Endothelial cell of umbilical vein (primary cell): Measurements from ENCODE around the gene TUBA1A. TPM values are rescaled to one million over a fixed set of nuclear protein-coding genes. Genes with fewer than 3 reads are reported as not detected.

Experiments used
- BruUV-seq: library from RNA; stranded (reverse); fragments of 400-500 nt; replicated peaks from 2 replicates; lab custom pipeline; 2021; lab: Mats Ljungman, UMichigan
- CTCF ChIA-PET: fragments of 300-600, 350-600 bp; sonication (Branson Sonifier 250); formaldehyde crosslinking; loops from one replicate; lab custom pipeline; 2021; ENCODE audit warnings: antibody characterized with exemption, inconsistent platforms; lab: Charles Lee
- POLR2A ChIA-PET: fragments of 300-600, 350-600 bp; sonication (Branson Sonifier 250); formaldehyde crosslinking; loops from one replicate; lab custom pipeline; 2021; ENCODE audit warnings: antibody characterized with exemption, inconsistent platforms; lab: Charles Lee
- DNase-seq: peaks from one replicate; pipeline ENCODE4 v3.0.0-alpha.2; 2011; ENCODE audit warnings: low read depth, low spot score
- FAIRE-seq: peaks from 2 replicates; lab custom pipeline; 2011; peaks lifted over from hg19 to GRCh38; lab: Jason Lieb, UNC
- H2AFZ ChIP-seq: 2 replicates; pipeline ENCODE4 v1.6.0; 2012; ENCODE audit warnings: low read depth, low read length, control low read depth, inconsistent platforms
- H3K27ac ChIP-seq: 2 replicates; pipeline ENCODE4 v1.5.1; 2011; ENCODE audit warnings: low read depth, mild to moderate bottlenecking, control low read depth, low read length, moderate library complexity; ENCODE audit not compliant: insufficient read depth
- H3K27me3 ChIP-seq, 2 experiments: 2 replicates each; pipeline versions ENCODE4 v1.6.0 to v1.6.1; 2011; ENCODE audit warnings: low read length in 2 of 2, mixed read lengths in 1 of 2; ENCODE audit not compliant: control insufficient read depth in 2 of 2, insufficient read depth in 2 of 2
- H3K36me3 ChIP-seq, 2 experiments: 2 replicates in 1 of 2; 3 replicates in 1 of 2; pipeline ENCODE4 v1.5.1; 2011; ENCODE audit warnings: low read length in 2 of 2, mild to moderate bottlenecking in 1 of 2, moderate library complexity in 1 of 2; ENCODE audit not compliant: control insufficient read depth in 2 of 2, insufficient read depth in 2 of 2; ENCODE audit errors: extremely low read depth in 1 of 2
- H3K4me1 ChIP-seq: 3 replicates; pipeline ENCODE4 v1.5.1; 2011; ENCODE audit warnings: mild to moderate bottlenecking, low read length; ENCODE audit not compliant: control insufficient read depth, insufficient read depth; ENCODE audit errors: extremely low read depth
- H3K4me2 ChIP-seq: 2 replicates; pipeline ENCODE4 v1.6.1; 2011; ENCODE audit warnings: low read length, control low read depth, mixed read lengths; ENCODE audit not compliant: insufficient read depth
- H3K4me3 ChIP-seq, 3 experiments: fragments of 200-600 bp in 1 of 3; sonication (generic), shearing (Covaris generic) in 1 of 3; replicated peaks in 1 of 3; 2 replicates each; pipeline ENCODE4 v1.5.1; 2011 to 2016; ENCODE audit warnings: control low read depth in 3 of 3, low read length in 3 of 3, mild to moderate bottlenecking in 2 of 3, inconsistent platforms in 1 of 3, low read depth in 1 of 3, moderate library complexity in 1 of 3; ENCODE audit not compliant: insufficient read depth in 1 of 3
- H3K79me2 ChIP-seq: 2 replicates; pipeline ENCODE4 v1.6.0; 2012; ENCODE audit warnings: low read length, inconsistent platforms; ENCODE audit not compliant: control insufficient read depth, insufficient read depth
- H3K9ac ChIP-seq: replicated peaks from 2 replicates; pipeline ENCODE3; 2011; ENCODE audit warnings: low read length, control low read depth; ENCODE audit not compliant: insufficient read depth; ENCODE audit errors: extremely low read depth
- H3K9me1 ChIP-seq: replicated peaks from 3 replicates; pipeline ENCODE4 v1.6.0; 2011; ENCODE audit warnings: mild to moderate bottlenecking, low read length; ENCODE audit not compliant: control insufficient read depth, insufficient read depth; ENCODE audit errors: extremely low read depth
- H3K9me3 ChIP-seq: replicated peaks from 2 replicates; pipeline ENCODE4 v1.5.1; 2012; ENCODE audit warnings: low read length, inconsistent platforms; ENCODE audit not compliant: control insufficient read depth, insufficient read depth
- H4K20me1 ChIP-seq: replicated peaks from 2 replicates; pipeline ENCODE3; 2011; ENCODE audit warnings: mild to moderate bottlenecking, low read length; ENCODE audit not compliant: control insufficient read depth, insufficient read depth; ENCODE audit errors: extremely low read depth
- CTCF ChIP-seq, 2 donors: IDR thresholded peaks; 1 replicate in 1 of 2; 2 replicates in 1 of 2; pipeline ENCODE4 v1.5.1; 2011; ENCODE audit warnings: low read length in 2 of 2, mild to moderate bottlenecking in 2 of 2, moderate library complexity in 2 of 2, control low read depth in 1 of 2, inconsistent platforms in 1 of 2, low read depth in 1 of 2; ENCODE audit not compliant: insufficient read depth in 1 of 2; ENCODE audit errors: extremely low read depth in 1 of 2
- EZH2 ChIP-seq: IDR thresholded peaks from 2 replicates; pipeline ENCODE4 v1.6.1; 2012; ENCODE audit warnings: borderline replicate concordance, low read depth, mild to moderate bottlenecking, moderate library complexity, low read length, inconsistent platforms; ENCODE audit not compliant: severe bottlenecking
- JUN ChIP-seq: IDR thresholded peaks from 2 replicates; pipeline ENCODE4 v1.6.1; 2011; ENCODE audit warnings: borderline replicate concordance, low read depth; ENCODE audit not compliant: insufficient read length, insufficient read depth
- MAX ChIP-seq: IDR thresholded peaks from 2 replicates; pipeline ENCODE4 v1.6.1; 2011; ENCODE audit not compliant: insufficient read depth, insufficient read length
- dilution Hi-C: fragments of 300-500 bp; cut with MboI; formaldehyde crosslinking; loops from one replicate; pipeline ENCODE4 v1.15.0; 2019; ENCODE audit warnings: low sequenced_read_pairs; ENCODE audit not compliant: extremely low pct_ligation_motif_present
- intact Hi-C: fragments of 100-400 bp; cut with micrococcal nuclease; formaldehyde crosslinking; loops from one replicate; pipeline ENCODE4 v1.10.0; 2022
- polyA plus RNA-seq, 4 experiments: library from polyadenylated mRNA; depleted of rRNA in 3 of 4; stranded (reverse) in 3 of 4; unstranded in 1 of 4; fragments of >200 nt; gene quantifications; 2 replicates each; pipeline versions ENCODE4 v1.2.1 to v1.2.3, GENCODE V29; 2011 to 2012; ENCODE audit warnings: missing spikeins in 1 of 4
- total RNA-seq: library from RNA; stranded (reverse); gene quantifications from 2 replicates; pipeline ENCODE4 v1.2.3, GENCODE V29; 2021

TUBA1A gene
- total and polyA plus RNA-seq, 2 donors (not counting 3 experiments of a cell fraction or from before 2014, with no cell fraction given): 740 to 2,429 TPM

- H3K4me3 ChIP-seq: no peak overlapping the region
- H3K9me3 ChIP-seq: no peaks in the 10 kb centered on the region
- no peak for TF ChIP-seq JUN
- no peak for TF ChIP-seq MAX
- H3K27me3 ChIP-seq: no peaks in the 10 kb centered on the region
- no peak overlapping the region for H3K4me2 ChIP-seq
- intact Hi-C loops (no loop called here), dilution Hi-C loops (no loop called here)
- H2AFZ ChIP-seq: no peak overlapping the region
- H3K9ac ChIP-seq: no peak overlapping the region
- no peaks in the 10 kb centered on the region for H3K9me1 ChIP-seq
- H4K20me1 ChIP-seq: no peaks in the 10 kb centered on the region
- H3K4me1 ChIP-seq: no peaks in the 10 kb centered on the region
- CTCF ChIA-PET: interaction anchor here (1.9 kb wide), 1 partner anchor 78 kb away, joined by 5 read pairs; no protein-coding TSS in a partner anchor
- H3K27ac ChIP-seq: no peak overlapping the region
- DNase-seq (no peak), FAIRE-seq (no peak)
- POLR2A ChIA-PET: interaction anchor here (0.6 kb wide), 2 partner anchors 71 to 78 kb away, joined by 3 read pairs; no protein-coding TSS in a partner anchor
- no peaks in the 10 kb centered on the region for H3K36me3 ChIP-seq
- no peaks in the 10 kb centered on the region for H3K79me2 ChIP-seq
- BruUV-seq: no TSS peak
These were observed 41.5 kb downstream of the TUBA1A start for GRCh38 chr12:49147384-49147783.

- no TSS peak for BruUV-seq
- no peaks in the 10 kb centered on the region for H3K4me1 ChIP-seq
- no peak overlapping the region for H3K27ac ChIP-seq
- POLR2A ChIA-PET: no interaction called here
- no peaks in the 10 kb centered on the region for H3K27me3 ChIP-seq
- H4K20me1 ChIP-seq: no peaks in the 10 kb centered on the region
- no peak for TF ChIP-seq JUN
- TF ChIP-seq CTCF (IDR thresholded peaks at IDR 0.05; ENCODE audit: extremely low read depth in 1 of 2, insufficient read depth in 1 of 2, low read depth in 1 of 2, low read length in 2 of 2): no peak
- TF ChIP-seq EZH2: no peak
- no peak overlapping the region for H3K4me3 ChIP-seq
- FAIRE-seq (no peak), DNase-seq (no peak)
- CTCF ChIA-PET: no interaction called here
- no peak overlapping the region for H3K9ac ChIP-seq
- dilution Hi-C loops: no loop called here
- H3K79me2 ChIP-seq: no peaks in the 10 kb centered on the region
- no peak overlapping the region for H2AFZ ChIP-seq
- intact Hi-C loops: no loop called here
- no peak overlapping the region for H3K4me2 ChIP-seq
- H3K9me3 ChIP-seq: no peaks in the 10 kb centered on the region
- H3K36me3 ChIP-seq: no peaks in the 10 kb centered on the region
- H3K9me1 ChIP-seq: no peaks in the 10 kb centered on the region
These were observed 42.5 kb downstream of the TUBA1A start for GRCh38 chr12:49146406-49146805.
